Ishikawa (cell line): ENCODE results near the gene AP5S1.

ENCODE experiments used
- TAF1 ChIP-seq: IDR thresholded peaks from 2 replicates; pipeline ENCODE4 v1.6.1; 2012; ENCODE audit warnings: low read depth, mild to moderate bottlenecking
- TCF12 ChIP-seq: IDR thresholded peaks from 2 replicates; pipeline ENCODE4 v1.6.1; 2012; ENCODE audit warnings: low read depth

DNA sequence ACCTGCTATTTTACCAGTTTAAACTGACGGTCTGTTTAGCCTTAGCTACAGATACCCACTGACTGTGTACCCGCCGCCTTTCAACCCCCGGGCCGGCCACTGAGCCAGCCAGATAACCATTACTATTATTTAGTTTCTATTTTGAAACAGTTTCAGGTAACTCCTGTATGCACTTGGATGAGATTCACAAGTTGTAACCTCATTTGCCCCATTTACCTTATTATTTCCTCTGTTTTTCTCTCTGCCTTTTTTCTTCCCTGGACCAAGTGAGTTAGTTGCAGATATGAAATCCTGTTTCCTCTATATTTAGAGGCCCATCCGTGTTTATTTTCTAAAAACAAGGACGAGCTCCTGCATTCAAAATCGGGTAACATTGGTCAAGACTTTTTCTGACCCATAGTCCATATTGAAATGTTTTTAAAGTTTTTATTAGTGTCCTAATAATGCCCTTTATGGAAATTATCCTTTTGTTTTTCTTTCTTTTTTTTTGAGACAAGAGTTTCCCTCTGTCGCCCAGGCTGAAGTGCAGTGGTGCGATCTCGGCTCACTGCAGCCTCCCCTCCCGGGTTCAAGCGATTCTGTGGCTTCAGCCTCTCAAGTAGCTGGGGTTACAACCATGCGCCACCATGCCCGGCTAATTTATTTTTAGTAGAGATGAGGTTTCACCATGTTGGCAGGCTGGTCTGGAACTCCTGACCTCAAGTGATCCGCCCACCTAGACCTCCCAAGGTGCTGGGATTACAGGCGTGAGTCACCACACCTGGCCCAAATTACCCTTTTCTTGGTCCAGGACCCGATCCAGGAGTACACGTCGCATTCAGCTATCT lies 767 bp downstream of the AP5S1 start:
- TF ChIP-seq TAF1 (no peak), TCF12 (no peak)
